Measurements from ENCODE around the gene EYS.

The EYS gene

DNA sequence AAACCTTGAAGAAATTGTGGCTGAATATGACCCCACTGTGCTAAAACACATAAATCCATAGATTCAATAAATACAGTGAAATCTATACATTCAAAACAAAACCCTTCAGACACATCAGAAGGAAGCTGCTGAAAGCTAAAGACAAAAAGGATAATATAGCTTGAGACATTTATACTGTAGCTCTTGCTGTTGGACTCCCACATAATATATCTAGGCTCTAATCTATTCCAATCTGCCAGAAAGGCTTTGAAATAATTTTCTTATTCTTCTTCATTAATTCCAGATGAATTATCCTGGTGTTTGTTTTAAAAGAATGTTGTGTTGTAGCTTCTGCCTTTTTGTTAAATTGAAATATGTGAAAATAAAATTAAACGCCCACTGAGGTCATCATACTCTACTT lies 454.0 kb downstream of the EYS start:
- H3K9me3 ChIP-seq (ENCODE audit: control insufficient read depth, insufficient read depth, low read length): no peaks in the 10 kb centered on the region
- H3K27me3 ChIP-seq (ENCODE audit: control insufficient read depth, low read length): no peaks in the 10 kb centered on the region
- H3K9me2 ChIP-seq (replicated peaks; ENCODE audit: control insufficient read depth, low read length): no peaks in the 10 kb centered on the region
- no peaks in the 10 kb centered on the region for H3K4me1 ChIP-seq (ENCODE audit: control insufficient read depth, low read length)
- H4K20me1 ChIP-seq (ENCODE audit: control insufficient read depth, insufficient read depth, low read depth, low read length): no peaks in the 10 kb centered on the region
- no peaks in the 10 kb centered on the region for H3F3A ChIP-seq (ENCODE audit: control insufficient read depth, insufficient read depth)
- no peaks in the 10 kb centered on the region for H3K36me3 ChIP-seq (ENCODE audit: control insufficient read depth, low read length)
- TF ChIP-seq EZH2phosphoT487 (IDR thresholded peaks at IDR 0.05; ENCODE audit: borderline replicate concordance, low read length): no peak
- TF ChIP-seq, protein P1, sequence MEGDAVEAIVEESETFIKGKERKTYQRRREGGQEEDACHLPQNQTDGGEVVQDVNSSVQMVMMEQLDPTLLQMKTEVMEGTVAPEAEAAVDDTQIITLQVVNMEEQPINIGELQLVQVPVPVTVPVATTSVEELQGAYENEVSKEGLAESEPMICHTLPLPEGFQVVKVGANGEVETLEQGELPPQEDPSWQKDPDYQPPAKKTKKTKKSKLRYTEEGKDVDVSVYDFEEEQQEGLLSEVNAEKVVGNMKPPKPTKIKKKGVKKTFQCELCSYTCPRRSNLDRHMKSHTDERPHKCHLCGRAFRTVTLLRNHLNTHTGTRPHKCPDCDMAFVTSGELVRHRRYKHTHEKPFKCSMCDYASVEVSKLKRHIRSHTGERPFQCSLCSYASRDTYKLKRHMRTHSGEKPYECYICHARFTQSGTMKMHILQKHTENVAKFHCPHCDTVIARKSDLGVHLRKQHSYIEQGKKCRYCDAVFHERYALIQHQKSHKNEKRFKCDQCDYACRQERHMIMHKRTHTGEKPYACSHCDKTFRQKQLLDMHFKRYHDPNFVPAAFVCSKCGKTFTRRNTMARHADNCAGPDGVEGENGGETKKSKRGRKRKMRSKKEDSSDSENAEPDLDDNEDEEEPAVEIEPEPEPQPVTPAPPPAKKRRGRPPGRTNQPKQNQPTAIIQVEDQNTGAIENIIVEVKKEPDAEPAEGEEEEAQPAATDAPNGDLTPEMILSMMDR (IDR thresholded peaks at IDR 0.05; ENCODE audit: low read depth, low read length, poor library complexity, severe bottlenecking): no peak
- H3K27ac ChIP-seq (ENCODE audit: low read depth, low read length): no peak overlapping the region
- H3K79me2 ChIP-seq (ENCODE audit: control insufficient read depth, low read length): no peaks in the 10 kb centered on the region
- H3K4me3 ChIP-seq (ENCODE audit: low read length): no peak overlapping the region
- no peak overlapping the region for H3K4me2 ChIP-seq (ENCODE audit: low read length)

DNA sequence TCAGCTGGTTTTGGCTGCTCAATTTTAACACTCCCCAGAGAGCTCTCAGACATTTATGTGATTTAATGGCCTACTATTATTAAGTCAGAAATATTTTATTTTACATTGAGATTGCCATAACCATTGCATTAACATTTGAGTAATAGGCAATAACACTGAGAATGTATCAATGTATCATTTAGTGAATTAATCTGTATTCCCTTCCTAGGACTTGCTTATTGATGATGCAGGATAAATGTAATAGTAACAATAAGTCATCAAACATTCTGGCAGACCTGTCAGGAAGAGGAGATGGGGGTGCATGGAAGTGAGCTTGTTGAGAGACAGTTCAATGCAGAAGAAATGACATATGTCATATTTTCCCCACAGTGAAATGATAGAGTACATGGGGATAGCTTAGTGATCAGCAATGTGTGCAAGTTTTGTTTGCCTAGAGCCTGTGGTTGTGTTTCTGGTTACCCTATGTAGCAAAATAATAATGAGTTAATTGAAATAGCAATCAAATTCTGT lies 458.9 kb downstream of the EYS start:
- no peak for TF ChIP-seq EZH2phosphoT487 (IDR thresholded peaks at IDR 0.05; ENCODE audit: borderline replicate concordance, low read length)
- TF ChIP-seq, protein P1 (IDR thresholded peaks at IDR 0.05; ENCODE audit: low read depth, low read length, poor library complexity, severe bottlenecking): no peak
- Histone ChIP-seq H3K27me3 (ENCODE audit: control insufficient read depth, low read length) (no peaks in the 10 kb centered on the region), H3K4me2 (ENCODE audit: low read length) (no peak overlapping the region), H3K27ac (ENCODE audit: low read depth, low read length) (no peak overlapping the region), H3F3A (ENCODE audit: control insufficient read depth, insufficient read depth) (no peaks in the 10 kb centered on the region), H3K9me2 (replicated peaks; ENCODE audit: control insufficient read depth, low read length) (no peaks in the 10 kb centered on the region), H3K4me1 (ENCODE audit: control insufficient read depth, low read length) (no peaks in the 10 kb centered on the region), H3K79me2 (ENCODE audit: control insufficient read depth, low read length) (no peaks in the 10 kb centered on the region), H4K20me1 (ENCODE audit: control insufficient read depth, insufficient read depth, low read depth, low read length) (no peaks in the 10 kb centered on the region), H3K9me3 (ENCODE audit: control insufficient read depth, insufficient read depth, low read length) (no peaks in the 10 kb centered on the region), H3K36me3 (ENCODE audit: control insufficient read depth, low read length) (no peaks in the 10 kb centered on the region), H3K4me3 (ENCODE audit: low read length) (no peak overlapping the region)

DNA sequence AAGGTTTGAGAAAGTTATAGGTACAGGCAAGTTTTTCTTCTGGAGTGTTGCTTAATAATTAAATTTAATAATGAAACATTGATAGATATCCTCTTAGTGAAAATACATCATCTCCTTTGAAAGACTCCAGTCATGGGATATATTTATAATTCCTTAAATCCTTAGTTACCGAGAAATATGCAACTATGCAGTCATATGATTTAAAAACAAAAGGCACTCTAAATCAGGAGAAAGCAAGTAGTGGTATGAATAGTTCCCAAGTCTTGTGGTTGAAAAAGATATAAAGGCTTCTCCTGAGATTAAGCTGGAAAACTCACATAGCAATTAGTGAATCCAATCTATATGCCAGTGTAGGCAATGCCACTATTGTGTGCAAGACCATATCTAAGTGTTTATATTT lies 475.4 kb downstream of the EYS start:
- TF ChIP-seq, protein P1 (IDR thresholded peaks at IDR 0.05; ENCODE audit: low read depth, low read length, poor library complexity, severe bottlenecking): no peak
- TF ChIP-seq EZH2phosphoT487 (IDR thresholded peaks at IDR 0.05; ENCODE audit: borderline replicate concordance, low read length): no peak
- Histone ChIP-seq H3K4me2 (ENCODE audit: low read length) (no peak overlapping the region), H3F3A (ENCODE audit: control insufficient read depth, insufficient read depth) (no peaks in the 10 kb centered on the region), H3K36me3 (ENCODE audit: control insufficient read depth, low read length) (no peaks in the 10 kb centered on the region), H3K27me3 (ENCODE audit: control insufficient read depth, low read length) (no peaks in the 10 kb centered on the region), H4K20me1 (ENCODE audit: control insufficient read depth, insufficient read depth, low read depth, low read length) (no peaks in the 10 kb centered on the region), H3K27ac (ENCODE audit: low read depth, low read length) (no peak overlapping the region), H3K9me3 (ENCODE audit: control insufficient read depth, insufficient read depth, low read length) (no peaks in the 10 kb centered on the region), H3K4me1 (ENCODE audit: control insufficient read depth, low read length) (no peaks in the 10 kb centered on the region), H3K4me3 (ENCODE audit: low read length) (no peak overlapping the region), H3K9me2 (replicated peaks; ENCODE audit: control insufficient read depth, low read length) (no peaks in the 10 kb centered on the region), H3K79me2 (ENCODE audit: control insufficient read depth, low read length) (no peaks in the 10 kb centered on the region)
